ENCODE results near the gene CHMP5.

GRCh38 chr9:33293782-33294181, 28.9 kb downstream of the CHMP5 start:
- TF ChIP-seq CTCF (conservative IDR thresholded peaks at IDR 0.05; ENCODE audit: low read length) (no peak), EZH2phosphoT487 (IDR thresholded peaks at IDR 0.05; ENCODE audit: borderline replicate concordance, low read depth, low read length) (no peak)
